Stimulated activated CD8-positive, alpha-beta memory T cell treated with anti-CD3 and anti-CD28 coated beads, Interleukin-4, amount 100 ng/mL, for 24 hours (primary cell): Measurements from ENCODE around the gene ZNRF1.

Source experiments
- DNase-seq: peaks from one replicate; pipeline ENCODE4 v3.0.0-alpha.2; 2020; ENCODE audit warnings: low read depth

ZNRF1 gene

DNA sequence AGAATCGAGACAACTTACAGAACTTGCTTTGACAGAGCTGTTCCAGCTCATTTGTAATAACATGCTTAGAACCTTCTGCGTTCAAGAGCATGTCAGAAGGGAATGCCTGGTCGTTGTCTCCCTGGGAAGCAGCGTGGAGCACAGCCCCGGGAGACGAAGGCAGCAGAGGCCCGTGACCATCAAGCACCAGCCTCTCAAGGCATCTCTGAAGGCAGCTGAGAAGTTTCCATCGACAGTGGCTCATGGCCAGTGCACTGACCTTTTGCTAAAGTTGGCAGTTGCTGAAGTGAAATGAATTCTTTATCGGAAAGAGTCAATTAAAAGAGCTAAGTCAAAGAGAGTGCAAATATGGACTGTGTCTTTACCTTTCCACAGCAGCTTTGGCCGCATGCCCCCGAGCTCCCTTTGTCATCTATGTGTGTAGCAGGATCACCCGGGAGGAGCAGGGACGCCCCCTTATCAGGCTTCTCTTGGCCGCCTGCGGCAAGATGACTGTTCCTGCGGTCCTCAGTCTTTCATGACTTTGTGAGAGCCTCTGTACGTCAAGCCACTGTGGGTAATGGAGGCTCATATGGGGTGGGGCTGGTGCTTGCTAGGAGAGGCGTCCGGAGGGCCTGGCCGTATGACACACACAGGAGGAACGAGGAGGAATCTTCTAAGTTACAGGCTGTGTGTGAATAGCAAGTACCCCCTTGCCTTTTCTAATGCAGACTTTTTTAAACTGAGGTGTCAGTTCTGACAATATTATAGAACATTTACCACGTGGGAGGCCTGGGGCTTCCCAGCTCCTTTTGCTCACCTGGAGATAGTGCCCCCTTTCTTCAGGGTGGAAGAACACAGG lies 63.5 kb downstream of the ZNRF1 start:
- DNase-seq, result no peak

DNA sequence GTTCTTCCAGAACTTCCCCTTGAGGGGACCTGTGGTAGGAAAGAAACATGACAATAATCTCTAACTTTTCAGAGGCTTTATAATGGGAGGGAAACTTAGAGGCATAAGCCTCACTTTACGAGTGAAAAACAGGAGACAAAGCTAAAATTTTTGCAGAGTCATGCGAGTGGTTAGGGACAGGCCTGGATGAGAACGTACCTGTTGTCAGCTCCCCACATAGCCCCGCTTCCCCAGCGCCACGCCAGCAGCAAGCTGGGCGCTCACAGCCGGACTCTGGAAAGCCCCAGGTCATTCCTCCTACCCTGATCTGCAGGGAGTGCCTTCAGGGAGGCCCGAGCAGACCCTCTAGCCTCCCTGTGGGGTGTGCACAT lies 64.1 kb downstream of the ZNRF1 start:
- DNase-seq, result no peak

DNA sequence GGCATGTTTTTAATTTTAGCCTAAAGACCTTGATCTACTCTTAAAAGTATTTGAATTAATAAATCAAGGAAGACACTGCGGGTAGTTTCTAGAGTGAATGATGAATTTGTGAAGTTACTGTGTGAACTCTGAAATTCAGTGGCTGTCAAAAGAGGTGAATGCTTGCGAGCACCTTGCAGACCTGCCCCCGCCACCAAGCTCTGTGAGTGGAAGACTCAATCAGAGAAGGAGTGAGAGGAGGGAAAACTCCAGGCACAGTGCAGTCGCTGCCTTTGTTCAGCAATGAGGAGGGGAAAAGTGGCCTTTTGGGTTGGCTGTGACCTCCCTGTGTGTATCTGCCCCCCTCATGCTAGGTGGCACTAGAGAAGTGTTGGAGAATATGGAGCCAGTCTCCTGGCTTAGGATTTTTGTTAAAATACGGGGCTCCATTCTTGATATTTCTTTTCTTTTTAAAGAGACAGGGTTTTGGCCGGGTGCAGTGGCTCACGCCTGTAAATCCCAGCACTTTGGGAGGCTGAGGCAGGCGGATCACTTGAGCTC lies 64.8 kb downstream of the ZNRF1 start:
- no peak for DNase-seq

DNA sequence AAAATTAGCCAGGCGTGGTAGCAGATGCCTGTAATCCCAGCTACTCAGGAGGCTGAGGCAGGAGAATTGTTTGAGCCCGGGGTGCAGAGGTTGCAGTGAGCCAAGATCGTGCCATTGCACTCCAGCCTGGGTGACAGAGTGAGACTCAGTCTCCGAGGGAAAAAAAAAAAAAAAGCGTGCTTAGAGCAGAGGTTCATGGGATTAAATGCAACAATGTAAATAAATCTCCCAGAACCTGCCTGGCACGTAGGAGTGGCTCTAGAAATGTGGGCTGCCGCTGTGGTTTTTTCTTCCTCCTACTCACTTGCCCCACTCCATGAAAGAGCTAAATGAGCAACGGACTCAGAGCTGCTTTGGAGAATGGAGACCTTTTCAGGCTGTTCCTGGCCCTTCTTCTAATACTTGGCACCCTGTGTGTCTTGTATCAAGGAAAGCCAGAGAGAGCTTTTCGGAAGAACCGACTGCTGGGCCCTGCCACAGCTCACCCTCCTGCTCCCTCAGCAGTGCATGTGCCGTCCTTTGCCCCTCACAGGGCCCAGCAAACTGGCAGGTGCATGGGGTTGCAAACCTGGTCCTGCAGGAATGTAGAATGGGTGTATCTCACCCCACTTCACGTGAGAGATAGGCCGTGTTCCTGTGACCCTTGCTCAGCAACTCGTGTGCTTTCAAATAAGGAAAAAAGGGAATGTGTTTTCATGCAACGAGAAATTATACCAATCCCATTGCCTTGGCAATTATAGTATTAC lies 65.8 kb downstream of the ZNRF1 start:
- DNase-seq, result no peak

DNA sequence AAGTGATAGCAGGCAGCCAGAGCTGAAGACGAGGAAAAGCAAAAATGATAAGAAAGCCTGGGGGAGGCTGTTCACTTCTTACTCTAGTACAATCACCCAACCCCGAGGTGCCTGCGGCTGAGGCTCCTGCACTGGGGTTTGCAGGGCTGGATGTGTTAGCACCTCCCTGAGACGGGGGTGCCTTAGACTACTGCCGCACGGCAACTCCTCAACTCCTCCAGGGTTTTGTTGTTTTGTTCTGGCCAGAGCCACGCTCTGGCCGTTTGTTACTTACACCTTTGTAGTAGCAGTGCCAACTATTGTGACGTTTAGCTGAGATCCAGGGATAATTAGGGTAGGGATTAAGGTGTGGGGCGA lies 66.3 kb downstream of the ZNRF1 start:
- DNase-seq, result peak; percentile 28

DNA sequence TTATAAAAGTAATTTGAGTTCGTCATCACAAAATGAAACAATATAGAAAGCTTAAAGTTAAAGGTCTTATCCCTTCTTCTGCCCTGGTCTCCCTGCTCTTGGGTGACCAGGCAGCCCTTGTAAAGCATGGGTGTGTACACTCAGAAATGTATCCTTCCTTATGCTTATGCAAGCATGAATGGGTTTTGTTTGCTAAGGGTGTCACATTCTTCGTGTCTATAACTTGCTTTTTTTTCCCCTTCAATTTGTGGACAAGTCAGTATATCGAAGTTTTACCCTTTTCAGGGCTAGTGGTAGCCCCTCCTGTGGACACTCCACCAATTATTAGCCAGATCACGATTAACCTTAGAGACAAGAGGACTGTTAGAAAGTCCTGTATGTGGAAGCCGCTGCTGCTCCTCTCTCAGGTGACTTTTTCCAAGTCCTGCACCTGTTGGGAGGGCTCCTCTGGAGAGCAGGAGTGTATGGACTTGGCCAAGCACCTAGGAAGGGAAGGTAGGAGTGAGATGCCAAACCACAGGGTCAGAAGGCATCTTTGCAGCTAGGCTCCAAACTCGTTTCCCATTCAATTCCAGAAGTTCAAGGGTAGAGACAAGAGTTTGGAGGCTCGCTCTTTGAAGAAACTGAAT lies 66.8 kb downstream of the ZNRF1 start:
- DNase-seq, result no peak

DNA sequence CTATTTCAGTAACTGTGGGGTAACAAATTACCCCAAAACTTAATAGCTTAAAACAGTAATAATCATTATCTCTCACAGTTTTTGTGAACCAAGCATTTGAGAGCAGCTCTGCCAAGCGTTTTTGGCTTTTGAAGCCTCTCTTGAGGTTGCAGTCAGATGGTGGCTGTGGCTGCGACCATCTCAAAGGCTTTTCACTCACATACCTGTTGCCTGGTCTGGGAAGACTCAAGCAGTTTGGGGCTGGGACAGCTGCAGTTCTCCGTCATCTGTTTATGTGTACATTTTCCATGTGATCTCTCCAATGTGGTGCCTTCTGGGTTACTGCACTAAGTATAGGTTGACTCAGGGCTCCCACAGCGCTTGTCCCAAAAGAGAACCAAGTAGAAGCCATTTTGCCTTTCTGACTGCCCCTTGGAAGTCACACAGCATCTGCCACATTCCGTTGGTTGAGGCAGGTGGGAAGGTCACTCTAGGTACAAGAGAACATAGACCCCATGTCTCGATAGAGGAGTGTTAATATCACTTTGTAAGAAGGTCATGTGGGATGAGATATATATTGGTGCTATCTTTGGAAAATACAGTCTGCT lies 68.1 kb downstream of the ZNRF1 start:
- DNase-seq, result no peak

DNA sequence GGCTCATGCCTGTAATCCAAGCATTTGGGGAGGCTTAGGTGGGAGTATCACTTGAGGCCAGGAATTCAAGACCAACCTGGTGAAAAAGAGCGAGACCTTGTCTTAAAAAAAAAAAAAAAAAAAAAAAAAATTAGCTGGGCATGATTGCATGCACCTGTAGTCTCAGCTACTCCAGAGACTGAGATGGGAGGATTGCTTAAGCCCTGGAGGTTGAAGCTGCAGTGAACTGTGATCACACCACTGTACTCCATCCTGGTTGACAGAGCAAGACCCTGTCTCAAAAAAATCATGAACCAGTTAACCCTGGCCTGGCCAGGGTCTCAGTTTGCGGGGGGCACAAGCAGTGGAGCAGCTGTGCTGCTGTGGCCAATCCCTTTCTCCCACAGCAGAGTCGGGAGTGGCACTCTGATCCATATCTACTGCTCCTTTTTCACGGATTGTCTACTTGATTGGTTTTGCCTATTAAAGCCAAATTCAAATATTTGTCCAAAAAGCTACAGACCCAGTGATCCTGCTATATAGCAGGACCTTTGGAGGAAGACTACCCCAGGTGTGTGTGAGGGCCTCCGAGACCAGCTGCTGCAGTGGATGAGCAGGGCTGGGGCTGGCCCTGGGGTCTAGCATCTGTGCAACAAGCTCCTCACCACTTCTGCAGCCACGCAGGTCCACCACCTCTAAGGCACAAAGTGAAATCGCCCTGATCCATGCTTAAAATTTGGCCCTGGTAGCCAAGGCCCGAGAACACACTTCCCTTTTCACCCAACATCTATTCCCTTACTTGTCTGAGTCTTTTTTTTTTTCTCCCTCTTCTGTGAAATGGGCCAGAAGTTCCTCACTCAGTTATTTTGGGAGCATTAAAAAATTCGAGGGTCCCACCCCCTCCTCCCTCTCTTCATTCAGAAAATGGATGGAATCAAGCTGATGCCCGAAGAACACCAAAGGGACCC lies 69.5 kb downstream of the ZNRF1 start:
- DNase-seq, result no peak

DNA sequence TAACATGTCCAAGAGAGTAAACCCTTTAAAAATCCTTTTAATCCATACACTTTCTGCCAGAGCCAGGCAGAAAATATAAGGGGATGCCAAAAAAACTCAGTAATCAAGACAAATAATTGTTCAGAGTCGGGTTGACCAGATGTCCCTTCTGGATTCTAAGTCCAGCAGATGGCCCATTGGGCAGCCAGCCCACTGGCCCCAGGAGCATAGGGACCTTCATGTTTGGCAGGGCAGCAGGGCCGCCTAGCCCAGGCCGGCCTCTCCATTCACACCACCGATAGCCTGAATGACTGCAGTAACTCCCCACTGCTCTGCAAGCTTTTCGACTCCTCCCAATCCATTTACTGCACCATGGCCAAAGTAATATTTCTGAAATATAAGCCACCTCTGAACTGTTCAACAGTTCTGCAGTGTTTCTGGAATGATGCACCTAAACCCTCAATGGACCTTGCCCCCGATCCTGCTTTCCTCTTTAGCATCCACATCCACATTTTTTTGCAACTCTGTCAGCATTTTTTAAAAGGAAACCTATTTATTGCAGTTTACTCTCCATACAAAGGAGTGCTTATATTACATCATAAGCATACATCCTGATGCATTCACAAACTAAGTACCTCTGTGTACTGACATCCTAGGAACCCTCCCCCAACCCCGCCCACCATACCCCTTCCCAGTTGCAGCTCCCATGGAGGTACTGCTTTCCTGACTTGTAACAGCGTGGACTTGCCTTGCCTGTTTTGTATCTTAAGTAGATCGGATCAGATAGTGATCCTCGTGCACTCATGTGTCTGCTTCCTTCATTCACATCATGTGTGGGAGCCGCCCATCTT lies 71.4 kb downstream of the ZNRF1 start:
- no peak for DNase-seq

DNA sequence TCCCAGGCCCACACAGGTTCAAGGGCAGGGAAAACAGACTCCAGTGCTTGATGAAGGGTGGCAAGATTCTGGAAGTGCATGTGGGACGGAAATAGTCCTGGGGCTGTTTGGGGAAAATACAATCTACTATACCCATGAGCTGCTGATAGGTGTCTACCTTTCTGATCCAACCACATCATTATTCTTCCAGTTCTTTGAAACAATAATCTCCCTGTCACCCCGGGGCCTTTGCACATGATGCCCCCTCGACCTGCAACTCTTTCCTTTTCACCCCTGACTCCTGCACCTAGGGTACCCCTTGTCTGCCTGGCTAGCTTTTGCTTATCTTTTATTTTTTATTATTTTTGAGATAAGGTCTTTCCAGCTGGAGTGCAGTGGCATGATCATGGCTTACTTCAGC lies 72.8 kb downstream of the ZNRF1 start:
- no peak for DNase-seq

DNA sequence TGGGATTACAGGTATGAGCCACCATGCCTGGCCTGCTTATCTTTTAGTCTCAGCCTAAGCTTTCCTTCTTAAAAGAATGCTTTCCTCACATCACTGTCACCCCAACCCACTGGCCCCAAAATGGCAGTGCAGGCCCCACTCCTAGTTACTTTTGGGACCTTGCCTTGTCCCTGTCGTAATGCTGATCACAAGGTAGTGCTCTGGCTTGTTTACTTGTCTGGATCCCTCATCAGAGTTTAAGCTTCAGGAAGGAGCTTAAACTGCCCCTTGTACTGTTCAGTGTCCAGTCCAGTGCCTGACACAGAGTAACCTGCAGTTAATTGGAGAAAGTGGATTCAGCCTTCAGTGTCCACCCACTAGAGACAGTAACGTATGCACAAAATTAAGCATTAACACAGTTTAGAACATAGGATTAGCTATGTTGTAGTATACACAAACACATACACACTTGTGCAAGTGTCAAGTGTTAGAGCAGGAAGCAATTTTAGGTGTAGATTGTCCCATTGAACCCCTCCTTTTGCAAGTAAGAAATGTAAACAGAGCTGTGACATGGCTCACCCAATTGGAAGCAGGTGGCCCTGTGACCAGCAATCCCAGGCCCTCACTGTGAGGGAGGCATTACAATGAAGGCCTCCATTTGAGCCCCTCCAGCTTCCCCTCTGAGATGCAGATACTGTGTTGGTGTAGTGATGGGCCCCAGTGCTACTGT lies 73.6 kb downstream of the ZNRF1 start:
- no peak for DNase-seq

DNA sequence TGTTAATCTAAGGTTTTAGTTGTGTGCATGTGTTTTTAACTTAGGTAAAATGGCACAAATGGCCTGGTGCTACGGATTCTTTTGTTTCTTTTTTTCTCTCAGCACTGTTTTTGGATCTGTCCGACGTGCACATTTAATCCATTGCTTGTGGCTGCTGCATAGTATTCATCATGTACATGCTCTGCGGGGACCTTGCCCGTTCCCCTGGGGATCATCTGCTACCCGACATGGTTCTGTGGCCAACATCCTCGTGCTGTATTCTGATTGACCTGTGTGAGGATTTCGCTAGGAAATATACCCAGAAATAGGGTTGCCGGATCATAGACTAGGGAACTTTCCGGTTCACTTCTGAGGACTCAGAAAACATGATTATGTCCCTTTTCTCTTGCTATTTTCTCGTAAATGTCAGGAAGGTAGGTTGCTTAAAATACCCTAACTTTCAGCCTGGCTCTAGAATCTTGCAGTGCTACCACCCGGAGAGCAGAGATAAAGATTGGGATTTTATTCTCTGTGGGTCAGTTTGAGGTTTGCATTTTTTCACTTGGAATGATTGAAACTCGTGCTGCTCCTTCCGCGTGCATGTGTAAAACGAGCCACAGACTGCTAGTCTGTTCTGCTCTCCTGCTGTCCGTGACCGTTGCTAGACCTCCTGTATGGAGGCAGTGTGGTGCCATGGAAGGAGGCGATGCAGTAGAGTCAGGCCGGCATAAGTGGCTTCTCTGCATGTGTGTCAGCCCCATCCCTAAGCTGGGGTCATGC lies 74.9 kb downstream of the ZNRF1 start:
- no peak for DNase-seq

DNA sequence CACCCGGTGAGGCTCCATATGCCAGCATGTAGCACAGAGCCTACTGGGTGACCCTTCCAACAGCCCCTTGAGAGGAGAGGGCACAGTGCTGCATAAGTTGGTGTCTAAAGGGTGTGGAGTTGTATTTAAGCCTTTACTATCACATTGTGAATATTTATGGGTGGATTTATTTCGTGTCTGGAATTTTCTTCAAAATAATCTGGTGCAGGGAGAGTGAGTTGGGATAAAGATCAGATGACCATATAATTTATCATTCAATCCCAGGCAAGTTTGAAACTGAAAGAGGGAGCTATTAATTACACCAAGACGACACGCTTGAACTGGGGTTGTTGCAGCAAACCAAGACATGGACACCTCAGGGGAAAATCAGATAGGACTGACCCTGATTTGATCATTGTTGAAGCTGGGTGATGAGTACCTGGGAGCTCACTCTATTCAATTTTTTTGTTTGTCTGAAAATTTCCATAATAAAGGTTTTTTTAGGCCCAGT lies 75.5 kb downstream of the ZNRF1 start:
- no peak for DNase-seq

DNA sequence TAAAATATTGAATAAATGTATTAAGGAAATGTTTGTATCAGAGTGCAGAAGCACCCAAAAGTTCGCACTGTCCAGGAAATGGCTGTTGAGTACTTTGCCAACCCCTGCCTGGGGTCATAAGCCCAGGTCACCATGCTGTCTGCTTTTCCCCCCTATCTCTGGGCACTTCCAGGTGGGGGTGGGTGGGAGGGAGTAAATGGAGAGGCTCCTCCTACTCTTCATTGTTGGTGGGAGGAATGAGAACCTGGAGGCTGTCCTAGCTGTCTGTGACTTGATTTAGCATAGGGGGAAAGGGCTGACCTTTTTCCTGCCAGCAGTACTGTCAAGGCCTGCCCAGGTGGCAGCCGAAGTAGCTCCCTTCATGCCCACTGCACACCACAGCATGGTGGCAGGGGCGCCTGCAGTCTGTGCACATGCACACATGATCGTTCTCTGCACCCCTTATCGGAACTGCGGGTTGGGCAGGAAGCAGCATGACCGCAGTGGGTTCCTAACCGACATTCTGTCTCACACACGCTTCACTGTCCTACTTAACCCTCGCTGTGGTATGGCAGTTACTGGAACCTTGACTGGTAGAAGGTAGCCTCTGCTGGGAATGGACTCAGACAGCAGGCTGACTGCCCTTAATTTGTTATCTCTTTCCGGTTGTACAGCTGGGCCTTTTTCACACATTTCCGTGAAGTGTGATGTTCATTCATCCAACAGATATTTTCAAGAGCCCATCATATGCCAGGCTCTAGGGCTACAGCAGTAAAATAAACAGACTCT lies 76.3 kb downstream of the ZNRF1 start:
- peak; percentile 61 for DNase-seq

DNA sequence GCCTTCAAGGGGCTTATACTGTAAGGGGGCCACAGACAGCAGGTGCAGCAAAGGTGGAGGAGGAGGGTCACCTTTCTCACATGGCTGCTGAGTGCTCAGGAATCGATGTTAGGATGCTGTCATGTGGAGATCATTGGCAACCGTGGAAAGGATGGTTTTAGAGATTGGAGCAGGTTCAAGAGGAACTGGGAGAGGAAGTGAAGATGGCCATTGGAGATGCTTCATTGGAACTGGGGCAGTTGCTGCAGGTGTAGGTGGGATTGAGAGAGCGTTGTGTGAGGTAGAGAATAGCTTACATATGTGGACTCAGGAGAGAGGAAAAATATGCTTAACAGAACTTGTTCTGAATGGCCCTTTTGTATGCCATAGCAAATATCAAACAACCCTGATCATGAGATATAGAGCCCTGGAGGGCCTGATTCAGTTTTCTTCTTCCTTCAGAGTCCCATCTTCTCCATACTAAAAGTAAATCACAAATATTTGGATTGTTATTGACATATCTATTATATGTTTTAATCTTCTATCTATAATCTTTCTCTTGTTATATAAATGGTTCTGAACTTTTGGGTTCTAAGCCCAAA lies 77.0 kb downstream of the ZNRF1 start:
- DNase-seq, result no peak

DNA sequence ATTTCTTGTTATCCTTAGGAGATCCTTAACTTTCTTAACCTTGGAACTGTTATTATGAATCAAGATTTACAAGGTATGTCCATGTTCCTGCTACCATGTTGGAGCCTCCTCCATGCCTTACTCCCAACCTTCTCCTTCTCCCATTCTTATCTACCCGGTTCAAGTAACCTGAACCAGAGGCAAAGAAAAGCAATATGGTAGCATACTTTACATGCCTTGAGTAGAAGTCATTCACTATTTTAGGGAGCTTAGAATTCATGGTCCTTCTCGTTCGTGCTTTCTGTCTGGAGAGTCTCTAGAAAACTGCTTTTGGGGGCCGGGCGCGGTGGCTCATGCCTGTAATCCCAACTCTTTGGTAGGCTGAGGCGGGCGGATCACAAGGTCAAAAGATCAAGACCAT lies 80.1 kb downstream of the ZNRF1 start:
- no peak for DNase-seq

DNA sequence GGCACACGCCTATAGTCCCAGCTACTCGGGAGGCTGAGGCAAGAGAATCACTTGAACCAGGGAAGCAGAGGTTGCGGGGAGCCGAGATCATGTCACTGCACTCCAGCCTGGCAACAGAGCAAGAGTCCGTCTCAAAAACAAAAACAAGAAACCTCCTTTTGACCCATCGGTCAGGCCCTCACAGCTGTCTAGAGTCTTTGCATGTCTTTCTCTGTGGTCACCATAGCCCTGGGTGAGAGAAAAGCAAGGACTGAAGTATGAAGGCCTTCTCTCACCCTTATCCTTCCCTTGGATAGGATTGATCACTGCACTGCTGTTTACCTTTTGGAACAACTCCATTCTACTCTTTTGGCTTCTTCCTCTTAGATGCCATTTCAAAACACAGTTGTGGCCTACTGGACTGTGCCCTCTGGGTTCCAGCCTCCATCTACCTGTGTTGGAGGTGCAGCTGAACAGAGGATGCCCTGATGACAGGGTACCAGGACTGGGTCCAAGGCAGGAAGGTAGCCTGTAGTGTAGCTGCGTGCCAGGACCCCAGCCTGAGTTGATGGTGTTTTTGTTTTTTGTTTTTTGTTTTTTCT lies 80.6 kb downstream of the ZNRF1 start:
- DNase-seq, result no peak
